Measurements from ENCODE around the gene OR7D4. TPM values are rescaled to one million over a fixed set of nuclear protein-coding genes. Genes with fewer than 3 reads are reported as not detected.

Gene OR7D4
- not detected in 2 replicates for total RNA-seq (2021)
- long read RNA-seq = 0 reads

DNA sequence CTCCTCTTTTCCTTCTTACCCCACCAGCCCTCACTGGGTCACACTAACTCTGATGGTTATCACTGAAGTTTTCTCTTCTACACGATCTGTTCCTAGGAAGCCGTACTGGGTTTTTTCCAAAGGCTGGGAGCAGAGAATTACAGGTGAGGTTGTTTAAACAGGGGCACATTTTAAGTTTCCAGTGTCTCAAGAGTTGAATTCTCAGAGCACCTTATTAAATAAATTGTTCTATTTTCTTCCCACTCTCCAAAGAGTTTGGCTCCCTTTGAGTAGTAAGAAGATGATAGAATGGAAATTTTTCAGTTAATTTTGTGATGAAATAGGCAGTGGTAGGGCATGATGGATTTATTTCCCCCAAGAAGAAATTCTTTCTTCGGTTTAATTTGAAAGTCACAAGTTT, at the start of gene OR7D4:
Gene OR7D4 (minus strand): TSS at position 101 of the 400 bp plus-strand sequence. CDS start 4,752 bp downstream, outside the sequence.
- no peak for DNase-seq
- H3K27me3 ChIP-seq (ENCODE audit: insufficient read depth, low read length) = no peaks in the 10 kb centered on the region
- Mint-ChIP-seq H3K36me3 (ENCODE audit: insufficient read depth in 1 of 3, low read depth in 3 of 3) (peaks cover 7 to 37% (median 12%) of the 10 kb centered on the region in 3 experiments; a peak in 6 of 7 replicates), H3K27ac (no peak within 1 kb of the TSS), H3K4me3 (no peak within 1 kb of the TSS), H3K27me3 (ENCODE audit: low read depth) (peaks cover 5% of the 10 kb centered on the region), H3K9me3 (peaks cover 86 to 90% of the 10 kb centered on the region in 2 experiments), H3K4me1 (no peaks in the 10 kb centered on the region)
- H3K18ac ChIP-seq (ENCODE audit: insufficient read length, low read depth, low read length) = no peak within 1 kb of the TSS
- no peak within 1 kb of the TSS for H3K14ac ChIP-seq (ENCODE audit: insufficient read depth, low read length)
- WGBS (ENCODE audit: extremely low coverage, insufficient read length, low lambda C conversion rate) = no CpG with 5 or more reads among the region's 3 CpGs
- H3K9ac ChIP-seq (ENCODE audit: extremely low read depth, insufficient read length, low read length) = no peak within 1 kb of the TSS
- H3K27ac ChIP-seq (ENCODE audit: insufficient read length, low read depth, low read length) = no peak within 1 kb of the TSS
- H4K91ac ChIP-seq (ENCODE audit: insufficient read length, low read depth, low read length) = no peak within 1 kb of the TSS
- no peaks in the 10 kb centered on the region for H3K79me2 ChIP-seq (ENCODE audit: insufficient read depth, low read length)
- H3K9me3 ChIP-seq (ENCODE audit: control insufficient read depth, low read depth, low read length) = peaks cover 68% of the 10 kb centered on the region
- H3K79me1 ChIP-seq (ENCODE audit: insufficient read depth, low read depth, low read length, poor library complexity, severe bottlenecking) = no peaks in the 10 kb centered on the region
- H4K5ac ChIP-seq (ENCODE audit: insufficient read length, low read depth, low read length) = no peak within 1 kb of the TSS
- no peaks in the 10 kb centered on the region for H3K23me2 ChIP-seq (ENCODE audit: insufficient read length, low read depth, low read length, poor library complexity, severe bottlenecking)
- no peak within 1 kb of the TSS for H3K23ac ChIP-seq (ENCODE audit: insufficient read length, low read depth, low read length)
- H4K20me1 ChIP-seq (ENCODE audit: control insufficient read depth, insufficient read depth, insufficient read length) = no peaks in the 10 kb centered on the region
- H3K4me1 ChIP-seq (ENCODE audit: insufficient read depth, low read length) = no peaks in the 10 kb centered on the region
- no peak within 1 kb of the TSS for H3T11ph ChIP-seq (ENCODE audit: low read length)
- H2BK120ac ChIP-seq (ENCODE audit: low read depth, low read length, poor library complexity, severe bottlenecking) = no peak within 1 kb of the TSS
- no peak within 1 kb of the TSS for H2BK12ac ChIP-seq (ENCODE audit: insufficient read length, low read depth, low read length)
- H2BK5ac ChIP-seq (ENCODE audit: insufficient read length, low read length) = no peak within 1 kb of the TSS
- H3K56ac ChIP-seq (ENCODE audit: insufficient read length, low read depth, low read length) = no peak within 1 kb of the TSS
- TF ChIP-seq, protein P1, sequence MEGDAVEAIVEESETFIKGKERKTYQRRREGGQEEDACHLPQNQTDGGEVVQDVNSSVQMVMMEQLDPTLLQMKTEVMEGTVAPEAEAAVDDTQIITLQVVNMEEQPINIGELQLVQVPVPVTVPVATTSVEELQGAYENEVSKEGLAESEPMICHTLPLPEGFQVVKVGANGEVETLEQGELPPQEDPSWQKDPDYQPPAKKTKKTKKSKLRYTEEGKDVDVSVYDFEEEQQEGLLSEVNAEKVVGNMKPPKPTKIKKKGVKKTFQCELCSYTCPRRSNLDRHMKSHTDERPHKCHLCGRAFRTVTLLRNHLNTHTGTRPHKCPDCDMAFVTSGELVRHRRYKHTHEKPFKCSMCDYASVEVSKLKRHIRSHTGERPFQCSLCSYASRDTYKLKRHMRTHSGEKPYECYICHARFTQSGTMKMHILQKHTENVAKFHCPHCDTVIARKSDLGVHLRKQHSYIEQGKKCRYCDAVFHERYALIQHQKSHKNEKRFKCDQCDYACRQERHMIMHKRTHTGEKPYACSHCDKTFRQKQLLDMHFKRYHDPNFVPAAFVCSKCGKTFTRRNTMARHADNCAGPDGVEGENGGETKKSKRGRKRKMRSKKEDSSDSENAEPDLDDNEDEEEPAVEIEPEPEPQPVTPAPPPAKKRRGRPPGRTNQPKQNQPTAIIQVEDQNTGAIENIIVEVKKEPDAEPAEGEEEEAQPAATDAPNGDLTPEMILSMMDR (conservative IDR thresholded peaks at IDR 0.05) = no peak
- H2AFZ ChIP-seq (ENCODE audit: low read length) = no peak within 1 kb of the TSS
- no peak within 1 kb of the TSS for H2BK15ac ChIP-seq (ENCODE audit: low read depth, low read length)
- no peak within 1 kb of the TSS for H3K4me2 ChIP-seq (ENCODE audit: insufficient read depth, insufficient read length, low read length)
- no peak within 1 kb of the TSS for H3K4ac ChIP-seq (ENCODE audit: low read depth, low read length)
- no peak within 1 kb of the TSS for H2AK5ac ChIP-seq (ENCODE audit: insufficient read length, low read length)
- H4K8ac ChIP-seq (replicated peaks; ENCODE audit: insufficient read length, low read depth, low read length) = no peak within 1 kb of the TSS
- H2BK20ac ChIP-seq (ENCODE audit: low read depth, low read length, poor library complexity, severe bottlenecking) = no peak within 1 kb of the TSS

All from H9 (cell line).